NCI-H2171 (cell line): Measurements from ENCODE around the gene HSF2.

Experiments used
- DNase-seq: peaks from one replicate; lab custom pipeline; 2025; lab: John Stamatoyannopoulos, UW

HSF2 gene

GRCh38 chr6:122399348-122400120, at the start of gene HSF2:
Gene HSF2 (plus strand): TSS chr6:122399652. CDS start chr6:122399738, 86 bp downstream.
- DNase-seq = peak; percentile 96

GRCh38 chr6:122352981-122353664, 46.3 kb upstream of the HSF2 start:
- no peak for DNase-seq

DNA sequence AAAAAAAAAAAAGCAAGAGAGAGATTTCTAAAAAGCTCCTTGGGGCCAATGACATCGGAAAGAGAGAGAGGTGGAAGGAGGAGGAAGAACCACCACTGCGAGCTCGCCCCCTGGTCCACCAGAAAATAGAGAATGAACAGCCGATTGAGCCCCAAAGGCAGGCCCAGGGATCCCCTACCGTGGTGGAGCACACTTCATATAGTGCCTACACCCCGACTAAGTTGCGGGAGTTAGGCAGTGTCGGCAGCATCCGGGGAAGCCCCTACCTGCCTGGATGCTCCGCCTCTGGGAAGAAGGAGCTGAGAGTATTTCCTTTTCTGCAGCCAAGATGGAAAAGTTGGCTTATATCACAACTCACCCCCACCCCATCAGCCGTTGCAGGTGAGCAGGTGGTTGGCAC, 38.6 kb upstream of the HSF2 start:
- DNase-seq = no peak

- no peak for DNase-seq
Measured at GRCh38 chr6:122361314-122361979, 38.0 kb upstream of the HSF2 start.

DNA sequence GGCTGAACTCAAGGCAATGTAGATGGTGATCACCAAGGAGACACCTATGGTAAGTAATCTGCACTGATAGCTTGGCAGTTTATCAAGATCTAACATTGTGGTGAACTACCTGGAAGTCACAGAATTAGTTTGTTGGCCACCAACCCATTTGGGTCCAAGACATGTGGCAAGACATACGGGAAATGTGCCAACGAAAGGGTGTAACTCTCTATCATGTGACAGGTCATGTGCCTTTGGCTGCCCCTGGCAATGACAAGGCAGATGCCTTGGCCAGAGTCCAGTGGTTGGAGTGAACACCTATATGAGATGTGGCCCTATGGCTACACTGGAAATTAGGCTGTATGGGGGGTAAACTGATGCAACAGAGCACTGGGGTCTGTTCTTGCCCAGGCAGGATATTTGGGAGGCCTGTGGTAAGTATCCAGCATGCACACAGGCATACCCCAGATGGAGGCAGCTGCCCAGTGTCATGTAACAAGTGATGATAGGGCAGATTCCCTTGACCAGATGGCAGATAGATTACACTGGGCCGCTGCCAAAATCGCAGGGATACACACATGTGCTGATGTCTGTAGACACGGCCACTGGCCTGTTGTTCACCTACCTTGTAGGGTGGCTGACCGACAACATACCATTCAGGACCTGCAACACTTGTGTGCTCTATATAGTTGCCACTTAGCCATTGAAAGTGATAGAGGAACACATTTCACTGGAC, 35.5 kb upstream of the HSF2 start:
- DNase-seq = no peak

DNA sequence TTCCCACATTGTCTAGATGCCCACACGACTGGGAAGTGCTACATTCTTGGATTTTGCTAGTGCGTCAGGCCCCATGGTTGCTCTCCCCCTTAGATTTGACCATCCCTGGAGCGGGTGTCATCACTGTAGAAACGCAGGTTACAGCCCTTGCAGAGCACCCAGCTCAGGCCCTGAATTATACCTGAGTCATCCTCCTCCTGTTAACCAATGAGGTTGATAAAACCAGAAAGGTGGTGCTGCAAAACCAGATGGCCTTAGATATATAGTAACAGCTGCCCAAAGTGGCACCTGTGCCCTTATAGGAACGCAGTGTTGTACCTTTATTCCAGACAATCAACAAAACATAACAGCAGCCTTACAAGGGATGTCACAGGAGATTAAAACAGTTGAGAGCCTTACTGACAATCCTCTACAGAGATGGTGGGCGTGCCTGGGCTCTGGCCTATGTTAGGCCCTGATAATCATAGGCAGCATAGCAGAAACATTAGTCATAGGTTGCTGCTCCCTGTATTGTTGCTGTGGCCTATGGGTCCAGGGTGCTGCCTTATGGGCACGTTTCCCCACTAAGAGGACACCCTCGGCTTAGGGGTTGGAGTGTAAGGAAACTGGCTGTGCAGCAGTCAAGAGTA, 33.6 kb upstream of the HSF2 start:
- DNase-seq = no peak

DNA sequence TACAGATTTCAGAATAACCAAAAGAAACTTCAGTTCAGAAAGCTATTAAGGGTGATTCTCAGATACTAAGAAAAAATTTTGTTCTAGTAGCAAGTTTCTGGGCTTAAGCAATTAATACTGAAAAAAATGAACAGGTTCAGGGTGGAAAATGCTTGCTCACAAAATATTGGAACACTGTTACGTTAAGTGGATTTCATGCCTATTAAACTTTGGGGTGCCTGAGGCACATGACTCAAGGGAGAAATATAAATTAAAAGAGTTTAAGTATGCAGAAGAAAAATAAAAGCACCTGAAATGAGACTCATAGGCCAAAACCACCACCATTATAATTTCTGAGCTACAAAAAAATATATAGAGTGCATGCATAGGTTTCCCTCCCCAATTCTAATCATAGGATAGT, 32.3 kb upstream of the HSF2 start:
- DNase-seq = no peak

- DNase-seq = no peak
Measured at GRCh38 chr6:122369536-122369935, 29.9 kb upstream of the HSF2 start.

- DNase-seq = no peak
Measured at GRCh38 chr6:122372647-122373046, 26.8 kb upstream of the HSF2 start.

DNA sequence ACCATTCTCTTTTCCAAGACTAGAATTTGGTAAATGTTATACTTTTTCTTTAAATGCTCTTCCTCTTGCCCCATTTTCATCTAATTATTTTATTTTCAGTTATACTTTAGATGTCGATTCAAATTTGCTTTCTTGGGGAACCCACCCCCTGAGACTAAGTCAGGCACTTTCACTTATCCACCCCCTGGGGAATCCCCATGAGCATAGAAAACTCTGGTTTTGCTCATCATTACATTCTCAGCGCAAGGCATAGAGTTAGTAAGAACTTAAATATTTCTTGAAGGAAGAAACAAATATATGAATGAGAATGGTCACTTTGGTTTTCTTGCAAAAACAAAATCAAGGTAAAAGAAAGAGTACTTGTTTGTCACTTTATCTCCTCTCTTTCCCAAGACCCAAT, 25.1 kb upstream of the HSF2 start:
- DNase-seq = no peak

- DNase-seq = no peak
Measured at GRCh38 chr6:122376246-122376645, 23.2 kb upstream of the HSF2 start.

DNA sequence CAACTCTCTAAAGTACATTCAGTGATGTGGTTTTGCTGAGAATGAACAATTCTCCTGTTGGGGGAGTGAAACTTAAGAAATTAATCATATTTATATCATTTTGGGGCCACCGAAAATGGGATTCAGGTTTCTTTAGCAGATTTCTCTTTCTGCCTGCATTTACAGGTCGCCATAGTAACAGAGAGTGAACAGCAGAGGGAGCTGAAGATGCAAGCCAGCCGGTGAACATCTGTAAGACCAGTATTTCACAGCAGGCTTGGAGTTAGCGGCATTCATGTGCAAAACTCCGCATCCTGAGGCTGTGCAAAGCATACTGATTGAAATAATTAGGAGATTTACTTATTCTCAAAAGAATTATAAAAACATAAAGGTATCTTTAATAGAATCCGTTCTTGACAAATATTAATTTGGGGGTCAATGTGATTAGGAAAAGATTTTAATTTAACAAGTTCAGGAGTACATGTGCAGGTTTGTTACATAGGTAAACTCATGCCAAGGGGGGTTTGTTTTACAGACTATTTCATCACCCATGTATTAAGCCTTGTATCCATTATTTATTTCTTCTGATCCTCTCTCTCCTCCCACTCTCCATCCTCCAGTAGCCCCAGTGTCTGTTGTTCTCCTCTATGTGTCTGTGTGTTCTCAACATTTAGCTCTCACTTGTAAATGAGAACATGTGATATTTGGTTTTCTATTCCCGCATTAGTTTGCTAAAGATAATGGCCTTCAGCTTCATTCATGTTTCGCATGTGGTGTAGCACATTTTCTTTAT, 17.8 kb upstream of the HSF2 start:
- DNase-seq = peak; percentile 52

GRCh38 chr6:122385857-122386612, 13.4 kb upstream of the HSF2 start:
- DNase-seq = no peak

GRCh38 chr6:122388945-122389344, 10.5 kb upstream of the HSF2 start:
- DNase-seq = no peak

DNA sequence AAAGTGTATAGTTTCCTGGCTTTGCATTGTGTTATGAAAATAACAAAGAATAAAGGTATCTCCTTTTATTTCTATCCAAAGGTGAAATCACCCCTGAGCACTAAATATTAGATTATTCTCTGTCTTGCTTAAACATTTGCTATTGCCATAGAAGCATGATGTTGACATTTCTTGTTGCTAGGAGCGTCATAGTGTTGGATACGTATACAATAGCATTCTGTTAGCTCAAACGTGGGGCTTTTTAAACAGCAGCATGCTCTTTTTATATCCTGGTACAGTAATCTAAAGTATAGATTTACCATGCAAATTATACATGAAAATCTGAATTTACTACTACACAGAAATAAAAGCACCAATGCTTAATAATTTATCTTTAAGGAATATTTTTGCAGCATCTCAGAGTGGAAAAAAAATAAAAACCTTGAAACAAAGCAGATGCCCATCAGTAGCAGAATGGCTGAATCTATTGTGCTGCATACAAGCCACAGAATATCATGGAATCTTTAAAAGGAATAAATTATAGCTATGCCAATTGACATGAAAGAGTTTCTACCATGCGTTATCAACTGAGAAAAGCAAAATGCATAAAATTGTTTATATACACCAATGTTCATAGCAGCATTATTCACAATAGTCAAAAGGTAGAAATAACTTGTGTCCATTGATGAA, 9.6 kb upstream of the HSF2 start:
- DNase-seq = no peak

- DNase-seq = no peak
Measured at GRCh38 chr6:122392564-122393350, 6.7 kb upstream of the HSF2 start.

GRCh38 chr6:122393351-122393896, 6.0 kb upstream of the HSF2 start:
- no peak for DNase-seq

- no peak for DNase-seq
Measured at GRCh38 chr6:122394016-122394415, 5.4 kb upstream of the HSF2 start.

- no peak for DNase-seq
Measured at GRCh38 chr6:122399055-122399347, 451 bp upstream of the HSF2 start.
